DOHH2 (cell line): ENCODE results near the gene CACHD1.
"Not testable (repeated sequence)": the region's sequence is repeated elsewhere in the genome, so short reads cannot be mapped to it uniquely, and the experiment has no call there.

Source experiments
- H3F3A ChIP-seq: fragments of 200-600 bp; sonication (generic), shearing (Covaris generic); 2 replicates; pipeline ENCODE4 v1.6.0; 2016; ENCODE audit warnings: antibody characterized with exemption, mild to moderate bottlenecking; ENCODE audit not compliant: control insufficient read depth, insufficient read depth
- H3K27ac ChIP-seq: fragments of 200-600 bp; sonication (generic); 2 replicates; pipeline ENCODE4 v1.5.1; 2014; ENCODE audit warnings: low read depth, mild to moderate bottlenecking, low read length, moderate library complexity
- H3K27me3 ChIP-seq: fragments of 200-600 bp; sonication (generic); 2 replicates; pipeline ENCODE4 v1.6.1; 2014; ENCODE audit warnings: mild to moderate bottlenecking, low read length, mixed read lengths; ENCODE audit not compliant: control insufficient read depth
- H3K36me3 ChIP-seq: fragments of 200-600 bp; sonication (generic); 2 replicates; pipeline ENCODE4 v1.6.1; 2014; ENCODE audit warnings: mild to moderate bottlenecking, low read length, moderate library complexity, mixed read lengths; ENCODE audit not compliant: control insufficient read depth
- H3K4me1 ChIP-seq: fragments of 200-600 bp; sonication (generic); 2 replicates; pipeline ENCODE4 v1.6.1; 2014; ENCODE audit warnings: mild to moderate bottlenecking, low read length, mixed read lengths; ENCODE audit not compliant: control insufficient read depth
- H3K4me2 ChIP-seq: fragments of 200-600 bp; sonication (generic); 2 replicates; pipeline ENCODE4 v1.6.0; 2014; ENCODE audit warnings: mild to moderate bottlenecking, low read length, moderate library complexity
- H3K4me3 ChIP-seq: fragments of 200-600 bp; sonication (generic); 2 replicates; pipeline ENCODE4 v1.5.1; 2014; ENCODE audit warnings: mild to moderate bottlenecking, low read length, mixed read lengths
- H3K79me2 ChIP-seq: fragments of 200-600 bp; sonication (generic); 2 replicates; pipeline ENCODE4 v1.6.1; 2014; ENCODE audit warnings: mild to moderate bottlenecking, low read length, mixed read lengths; ENCODE audit not compliant: control insufficient read depth
- H3K9me2 ChIP-seq: fragments of 200-600 bp; sonication (generic); replicated peaks from 2 replicates; pipeline ENCODE4 v1.6.1; 2014; ENCODE audit warnings: mild to moderate bottlenecking, low read length, mixed read lengths; ENCODE audit not compliant: control insufficient read depth
- H3K9me3 ChIP-seq: fragments of 200-600 bp; sonication (generic); 2 replicates; pipeline ENCODE4 v1.6.1; 2014; ENCODE audit warnings: antibody characterized with exemption, low read length, mixed read lengths; ENCODE audit not compliant: control insufficient read depth, insufficient read depth
- H4K20me1 ChIP-seq: fragments of 200-600 bp; sonication (generic); 2 replicates; pipeline ENCODE4 v1.6.0; 2014; ENCODE audit warnings: low read depth, mild to moderate bottlenecking, antibody characterized with exemption, low read length, moderate library complexity; ENCODE audit not compliant: control insufficient read depth, insufficient read depth
- CTCF ChIP-seq: fragments of 200-600 bp; sonication (generic); IDR thresholded peaks from one replicate; pipeline ENCODE4 v1.5.1; 2014; ENCODE audit warnings: antibody characterized with exemption, mild to moderate bottlenecking, low read depth, low read length; ENCODE audit not compliant: poor library complexity, severe bottlenecking
- EZH2phosphoT487 ChIP-seq: fragments of 200-600 bp; sonication (generic); IDR thresholded peaks from 2 replicates; pipeline ENCODE4 v1.6.1; 2017; ENCODE audit warnings: borderline replicate concordance, mild to moderate bottlenecking, antibody characterized with exemption, low read length, moderate library complexity, mixed read lengths

CACHD1 gene

DNA sequence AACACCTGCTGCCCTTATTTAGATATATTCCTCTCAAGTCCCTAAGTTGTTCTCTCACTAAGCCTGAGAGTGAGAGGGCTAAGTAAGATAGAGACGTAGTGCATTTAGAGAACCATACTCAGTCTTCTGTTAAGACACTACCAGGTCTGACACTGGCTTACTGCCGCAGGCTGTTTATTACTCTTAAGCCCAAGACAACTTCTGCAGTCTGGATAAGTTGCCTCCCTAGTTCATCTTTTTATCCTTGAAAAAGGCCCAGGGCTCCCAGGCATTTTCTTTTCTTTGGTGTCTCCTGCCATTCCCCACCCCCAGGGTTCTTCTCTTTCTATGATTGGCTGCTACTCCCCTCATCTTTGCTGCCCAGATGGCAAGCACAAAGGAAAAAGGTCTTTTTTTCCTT lies 38.7 kb downstream of the CACHD1 start:
- Histone ChIP-seq H3K27ac (no peak overlapping the region), H3K9me3 (no peaks in the 10 kb centered on the region), H4K20me1 (no peaks in the 10 kb centered on the region), H3K4me2 (no peak overlapping the region), H3K79me2 (no peaks in the 10 kb centered on the region), H3K9me2 (no peaks in the 10 kb centered on the region), H3K27me3 (peaks cover 2% of the 10 kb centered on the region; the same call in 1 of the 2 replicates), H3F3A (no peaks in the 10 kb centered on the region), H3K36me3 (no peaks in the 10 kb centered on the region), H3K4me1 (peaks cover 26% of the 10 kb centered on the region), H3K4me3 (no peak overlapping the region)
- TF ChIP-seq EZH2phosphoT487: no peak
- no peak for TF ChIP-seq CTCF

DNA sequence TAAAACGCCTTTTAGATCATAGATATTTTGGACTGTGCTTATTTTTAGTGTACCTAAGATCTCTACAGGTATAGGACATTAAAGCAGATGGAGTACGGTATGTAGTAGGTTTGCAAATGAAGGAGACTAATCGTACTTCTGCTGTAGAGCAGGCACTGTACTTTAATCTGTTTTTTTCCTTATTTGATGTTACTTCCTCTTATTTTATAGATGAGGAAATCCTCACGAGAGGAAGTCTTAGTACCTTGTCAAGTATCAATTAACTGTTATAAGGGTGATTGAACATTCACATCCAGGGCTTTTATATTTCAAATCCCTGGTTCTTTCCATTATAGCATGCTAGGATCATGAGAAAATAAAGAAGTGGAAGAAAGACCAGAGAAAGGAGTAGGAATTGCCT lies 41.1 kb downstream of the CACHD1 start:
- Histone ChIP-seq H3K79me2 (no peaks in the 10 kb centered on the region), H3K36me3 (no peaks in the 10 kb centered on the region), H3K4me2 (no peak overlapping the region), H3K27ac (no peak overlapping the region), H4K20me1 (no peaks in the 10 kb centered on the region), H3K9me3 (no peaks in the 10 kb centered on the region), H3K4me3 (no peak overlapping the region), H3K4me1 (peaks cover 26% of the 10 kb centered on the region), H3F3A (no peaks in the 10 kb centered on the region), H3K27me3 (peaks cover 2% of the 10 kb centered on the region; the same call in 1 of the 2 replicates), H3K9me2 (no peaks in the 10 kb centered on the region)
- TF ChIP-seq CTCF (no peak), EZH2phosphoT487 (no peak)

DNA sequence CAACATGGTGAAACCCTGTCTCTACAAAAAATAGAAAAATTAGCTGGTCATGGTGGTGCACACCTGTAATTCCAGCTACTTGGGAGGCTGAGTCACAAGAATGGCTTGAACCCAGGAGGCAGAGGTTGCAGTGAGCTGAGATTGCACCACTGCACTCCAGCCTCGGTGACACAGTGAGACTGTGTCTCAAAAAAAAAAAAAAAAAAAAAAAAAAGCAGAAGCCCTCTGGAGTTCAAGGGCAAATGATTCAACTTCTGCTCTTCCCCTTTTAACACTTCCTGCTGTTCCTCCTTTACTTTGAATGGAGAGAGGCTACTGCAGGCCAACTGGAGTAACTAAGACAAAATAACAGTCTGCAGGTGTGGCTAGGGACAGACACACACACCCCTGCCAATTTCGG lies 42.3 kb downstream of the CACHD1 start:
- H3K9me2 ChIP-seq, H3K27me3 ChIP-seq, H4K20me1 ChIP-seq, H3K4me3 ChIP-seq, H3K36me3 ChIP-seq, H3F3A ChIP-seq, H3K9me3 ChIP-seq, H3K79me2 ChIP-seq: not testable (repeated sequence)
- Histone ChIP-seq H3K27ac (peak overlapping the region; percentile 10; the same call in 1 of the 2 replicates), H3K4me2 (peak overlapping the region; percentile 16), H3K4me1 (peaks cover 26% of the 10 kb centered on the region)

GRCh38 chr1:64513545-64513944 lies 43.6 kb downstream of the CACHD1 start:
- Histone ChIP-seq H3K9me3 (no peaks in the 10 kb centered on the region), H3K4me1 (peaks cover 26% of the 10 kb centered on the region), H3K4me2 (no peak overlapping the region), H3K27ac (no peak overlapping the region), H3K27me3 (no peaks in the 10 kb centered on the region; the same call in 1 of the 2 replicates), H3F3A (no peaks in the 10 kb centered on the region), H3K9me2 (no peaks in the 10 kb centered on the region), H3K79me2 (no peaks in the 10 kb centered on the region), H3K4me3 (no peak overlapping the region), H3K36me3 (no peaks in the 10 kb centered on the region), H4K20me1 (no peaks in the 10 kb centered on the region)
- no peak for TF ChIP-seq EZH2phosphoT487
- no peak for TF ChIP-seq CTCF
